HUES6 (cell line): ENCODE results near the gene ECPAS.
"Not testable (repeated sequence)": the region's sequence is repeated elsewhere in the genome, so short reads cannot be mapped to it uniquely, and the experiment has no call there.

ENCODE experiments used
- H3K27ac ChIP-seq: 2 replicates; pipeline ENCODE4 v1.7.0; 2013; ENCODE audit warnings: low read depth, mild to moderate bottlenecking, low read length, inconsistent platforms
- H3K27me3 ChIP-seq: 2 replicates; pipeline ENCODE4 v1.6.1; 2013; ENCODE audit warnings: low read length; ENCODE audit not compliant: control insufficient read depth, insufficient read depth
- H3K36me3 ChIP-seq: 2 replicates; pipeline ENCODE4 v1.6.1; 2013; ENCODE audit warnings: low read length; ENCODE audit not compliant: control insufficient read depth, insufficient read depth
- H3K4me1 ChIP-seq: 2 replicates; pipeline ENCODE4 v1.6.1; 2013; ENCODE audit warnings: low read length; ENCODE audit not compliant: control insufficient read depth, insufficient read depth
- H3K4me3 ChIP-seq: 2 replicates; pipeline ENCODE4 v1.5.1; 2013; ENCODE audit warnings: low read depth, low read length
- H3K9ac ChIP-seq: one replicate; pipeline ENCODE4 v1.6.1; 2013; ENCODE audit warnings: mild to moderate bottlenecking, low read length
- H3K9me3 ChIP-seq: 2 replicates; pipeline ENCODE4 v1.6.1; 2013; ENCODE audit warnings: low read depth, low read length; ENCODE audit not compliant: control insufficient read depth, insufficient read depth

Gene ECPAS

GRCh38 chr9:111467778-111468367, 16.3 kb downstream of the ECPAS start:
- Histone ChIP-seq H3K27ac (peak overlapping the region; percentile 34; the same call in 1 of the 2 replicates), H3K27me3 (no peaks in the 10 kb centered on the region), H3K4me1 (peaks cover 21% of the 10 kb centered on the region), H3K4me3 (no peak overlapping the region), H3K9ac (no peak overlapping the region), H3K36me3 (no peaks in the 10 kb centered on the region), H3K9me3 (peaks cover 9% of the 10 kb centered on the region; the same call in 1 of the 2 replicates)

- no peaks in the 10 kb centered on the region for H3K27me3 ChIP-seq
- H3K9ac ChIP-seq: no peak overlapping the region
- H3K4me1 ChIP-seq: peaks cover 9% of the 10 kb centered on the region
- no peak overlapping the region for H3K27ac ChIP-seq
- H3K9me3 ChIP-seq: peaks cover 28% of the 10 kb centered on the region
- H3K4me3 ChIP-seq: no peak overlapping the region
- H3K36me3 ChIP-seq: no peaks in the 10 kb centered on the region
Measured at GRCh38 chr9:111463048-111463447, 21.1 kb downstream of the ECPAS start.

- H3K9ac ChIP-seq: no peak overlapping the region
- no peak overlapping the region for H3K27ac ChIP-seq
- peaks cover 23% of the 10 kb centered on the region for H3K9me3 ChIP-seq
- peaks cover 33% of the 10 kb centered on the region for H3K4me1 ChIP-seq
- H3K4me3 ChIP-seq: no peak overlapping the region
- no peaks in the 10 kb centered on the region for H3K36me3 ChIP-seq
- H3K27me3 ChIP-seq: no peaks in the 10 kb centered on the region
Measured at GRCh38 chr9:111458139-111459009, 25.8 kb downstream of the ECPAS start.

- H3K27me3 ChIP-seq: no peaks in the 10 kb centered on the region
- H3K4me1 ChIP-seq: peaks cover 35% of the 10 kb centered on the region
- no peak overlapping the region for H3K9ac ChIP-seq
- no peak overlapping the region for H3K27ac ChIP-seq
- no peaks in the 10 kb centered on the region for H3K36me3 ChIP-seq
- no peak overlapping the region for H3K4me3 ChIP-seq
- peaks cover 9% of the 10 kb centered on the region for H3K9me3 ChIP-seq
Measured at GRCh38 chr9:111456529-111456928, 27.7 kb downstream of the ECPAS start.

GRCh38 chr9:111455638-111456037, 28.5 kb downstream of the ECPAS start:
- H3K9ac ChIP-seq: no peak overlapping the region
- no peaks in the 10 kb centered on the region for H3K27me3 ChIP-seq
- no peak overlapping the region for H3K27ac ChIP-seq

DNA sequence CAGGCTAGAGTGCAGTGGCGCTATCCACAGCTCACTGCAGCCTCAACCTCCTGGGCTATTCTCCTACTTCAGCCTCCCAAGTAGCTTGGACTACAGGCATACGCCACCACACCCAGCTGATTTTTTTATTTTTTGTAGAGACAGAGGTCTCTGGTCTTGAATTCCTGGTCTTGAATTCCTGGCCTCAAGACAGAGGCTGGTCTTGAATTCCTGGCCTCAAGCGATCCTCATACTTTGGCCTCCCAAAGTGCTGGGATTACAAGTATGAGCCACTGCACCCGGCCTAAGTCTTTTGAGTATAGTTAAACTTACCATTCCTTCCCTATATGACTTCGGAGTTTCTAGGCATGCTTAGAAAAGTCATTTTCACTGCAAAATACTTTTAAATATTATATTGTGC, 29.4 kb downstream of the ECPAS start:
- Histone ChIP-seq H3K27me3 (no peaks in the 10 kb centered on the region), H3K4me1 (peaks cover 35% of the 10 kb centered on the region), H3K36me3 (peaks cover 6% of the 10 kb centered on the region; the same call in 1 of the 2 replicates), H3K4me3 (no peak overlapping the region), H3K9ac (no peak overlapping the region), H3K27ac (no peak overlapping the region), H3K9me3 (no peaks in the 10 kb centered on the region)

More at GRCh38 chr9:111455638-111456037, 28.5 kb downstream of the ECPAS start:
- peaks cover 5% of the 10 kb centered on the region; the same call in 1 of the 2 replicates for H3K36me3 ChIP-seq
- no peak overlapping the region for H3K4me3 ChIP-seq
- no peaks in the 10 kb centered on the region; the same call in 1 of the 2 replicates for H3K9me3 ChIP-seq
- peaks cover 35% of the 10 kb centered on the region for H3K4me1 ChIP-seq

DNA sequence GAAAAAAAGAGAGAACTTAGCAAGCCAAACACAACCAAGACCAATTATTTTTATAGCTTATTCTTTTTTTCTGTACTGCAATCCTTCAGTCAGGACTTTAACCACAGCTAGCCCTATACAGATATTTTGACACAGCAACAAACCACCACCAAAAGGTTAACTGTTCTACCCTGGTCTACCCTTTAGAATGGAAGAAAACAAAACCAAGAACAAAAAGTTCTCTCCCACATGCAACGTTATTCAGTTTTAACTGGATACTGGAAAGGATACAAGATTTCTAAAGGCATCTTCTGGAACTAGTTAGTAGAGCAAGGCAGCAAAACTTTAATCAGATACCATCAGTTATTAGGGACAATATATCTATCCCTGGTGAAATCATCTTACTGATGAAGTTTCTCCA, 32.6 kb downstream of the ECPAS start:
- Histone ChIP-seq H3K9ac (no peak overlapping the region), H3K4me1 (peaks cover 17% of the 10 kb centered on the region), H3K9me3 (no peaks in the 10 kb centered on the region), H3K27me3 (no peaks in the 10 kb centered on the region), H3K4me3 (no peak overlapping the region), H3K27ac (no peak overlapping the region), H3K36me3 (peaks cover 12% of the 10 kb centered on the region; the same call in 1 of the 2 replicates)

DNA sequence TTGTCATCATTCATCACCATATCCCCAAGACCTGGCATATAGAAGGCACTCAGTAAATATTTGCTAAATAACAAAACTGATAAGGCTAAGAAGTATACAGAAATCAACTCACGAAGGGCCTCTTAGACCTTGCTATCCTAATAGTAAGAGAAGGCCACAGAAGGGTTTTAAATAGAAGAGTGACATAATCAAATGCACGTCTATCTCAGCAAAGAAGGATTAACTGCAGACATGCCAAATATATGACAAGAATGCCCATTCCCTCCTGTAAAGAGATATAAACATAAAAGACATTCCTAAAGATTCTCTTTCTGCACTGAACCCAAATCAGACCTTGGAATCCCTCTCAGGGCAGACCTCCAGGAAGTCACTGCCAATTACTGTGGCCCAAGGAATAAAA, 34.1 kb downstream of the ECPAS start:
- Histone ChIP-seq H3K27ac (no peak overlapping the region), H3K4me3 (no peak overlapping the region), H3K9me3 (no peaks in the 10 kb centered on the region), H3K4me1 (peaks cover 13% of the 10 kb centered on the region; the same call in 1 of the 2 replicates), H3K9ac (no peak overlapping the region), H3K36me3 (peaks cover 15% of the 10 kb centered on the region; the same call in 1 of the 2 replicates), H3K27me3 (no peaks in the 10 kb centered on the region)

DNA sequence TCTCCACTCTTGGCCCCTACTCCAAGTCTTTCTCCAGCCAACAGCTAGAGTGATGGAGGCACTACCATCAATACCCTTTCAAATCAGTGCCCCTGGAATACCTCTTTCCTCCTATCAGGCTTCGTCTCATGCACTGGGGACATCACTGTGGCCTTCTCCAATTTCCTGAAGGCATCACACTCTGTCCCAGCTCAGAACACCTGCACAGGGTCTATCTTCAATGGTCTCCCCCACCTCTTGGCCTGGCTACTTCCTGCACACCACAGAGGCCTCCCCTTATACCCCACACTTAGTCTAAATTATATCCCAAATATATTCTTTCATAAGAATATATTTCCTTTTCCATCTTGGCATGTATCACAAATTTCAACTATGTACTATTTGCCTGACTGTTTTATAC, 34.5 kb downstream of the ECPAS start:
- Histone ChIP-seq H3K36me3 (peaks cover 15% of the 10 kb centered on the region; the same call in 1 of the 2 replicates), H3K9me3 (no peaks in the 10 kb centered on the region), H3K27me3 (no peaks in the 10 kb centered on the region), H3K4me1 (peaks cover 13% of the 10 kb centered on the region; the same call in 1 of the 2 replicates), H3K27ac (no peak overlapping the region), H3K9ac (no peak overlapping the region), H3K4me3 (no peak overlapping the region)

- H3K27me3 ChIP-seq, H3K9ac ChIP-seq, H3K27ac ChIP-seq, H3K4me1 ChIP-seq, H3K4me3 ChIP-seq, H3K9me3 ChIP-seq: not testable (repeated sequence)
- H3K36me3 ChIP-seq: peaks cover 40% of the 10 kb centered on the region
Measured at GRCh38 chr9:111445799-111446198, 38.4 kb downstream of the ECPAS start.

DNA sequence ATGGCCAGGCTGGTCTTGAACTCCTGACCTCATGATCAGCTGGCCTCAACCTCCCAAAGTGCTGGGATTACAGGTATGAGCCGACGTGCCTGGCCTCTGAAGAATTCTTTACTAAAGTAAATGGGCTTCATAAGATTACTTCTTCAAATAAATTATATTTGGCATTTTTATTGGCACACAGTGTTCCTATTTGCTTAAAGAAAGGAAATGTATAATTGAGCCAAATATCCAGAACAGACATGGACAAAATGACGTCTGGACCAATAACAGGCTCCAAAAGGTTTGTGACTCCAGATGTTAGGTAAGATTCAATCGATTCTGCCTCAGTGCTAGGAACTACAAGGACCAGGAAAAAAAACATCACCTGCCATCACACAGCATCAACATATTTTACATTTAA, 40.7 kb downstream of the ECPAS start:
- peaks cover 55% of the 10 kb centered on the region for H3K36me3 ChIP-seq
- H3K9me3 ChIP-seq: no peaks in the 10 kb centered on the region
- no peak overlapping the region for H3K27ac ChIP-seq
- H3K9ac ChIP-seq: no peak overlapping the region
- H3K4me1 ChIP-seq: no peaks in the 10 kb centered on the region; the same call in 1 of the 2 replicates
- H3K4me3 ChIP-seq: no peak overlapping the region
- H3K27me3 ChIP-seq: no peaks in the 10 kb centered on the region
